Activated CD4-positive, alpha-beta T cell treated with anti-CD3 and anti-CD28 coated beads, Interleukin-2, amount 50 U/mL, for 4 hours (primary cell): ENCODE measurements around the gene LAMC3.

Experiments
- DNase-seq, 2 experiments: peaks; one replicate each; pipeline ENCODE4 v3.0.0-alpha.2; 2020

LAMC3 gene

GRCh38 chr9:130979591-130980385, 29.2 kb upstream of the LAMC3 start:
- no peak for DNase-seq

GRCh38 chr9:130980526-130980925, 28.4 kb upstream of the LAMC3 start:
- DNase-seq, result no peak

GRCh38 chr9:130981002-130981755, 27.8 kb upstream of the LAMC3 start:
- DNase-seq, result no peak

GRCh38 chr9:130981756-130982137, 27.2 kb upstream of the LAMC3 start:
- no peak for DNase-seq

GRCh38 chr9:130982636-130983358, 26.2 kb upstream of the LAMC3 start:
- DNase-seq, result no peak

- DNase-seq, result no peak
These were observed 25.7 kb upstream of the LAMC3 start for GRCh38 chr9:130983359-130983670.

GRCh38 chr9:130983970-130984369, 25.0 kb upstream of the LAMC3 start:
- DNase-seq, result no peak

GRCh38 chr9:130984521-130984920, 24.5 kb upstream of the LAMC3 start:
- no peak for DNase-seq

- no peak for DNase-seq
These were observed 23.9 kb upstream of the LAMC3 start for GRCh38 chr9:130985029-130985428.

- DNase-seq, result no peak
These were observed 23.3 kb upstream of the LAMC3 start for GRCh38 chr9:130985606-130986162.

GRCh38 chr9:130986356-130986965, 22.5 kb upstream of the LAMC3 start:
- DNase-seq, result no peak

GRCh38 chr9:130987054-130987453, 21.9 kb upstream of the LAMC3 start:
- DNase-seq, result no peak

- DNase-seq, result no peak
These were observed 21.1 kb upstream of the LAMC3 start for GRCh38 chr9:130987738-130988399.

GRCh38 chr9:130988400-130988747, 20.6 kb upstream of the LAMC3 start:
- no peak for DNase-seq

GRCh38 chr9:130988905-130989304, 20.1 kb upstream of the LAMC3 start:
- no peak for DNase-seq

GRCh38 chr9:130989391-130989790, 19.6 kb upstream of the LAMC3 start:
- no peak for DNase-seq

GRCh38 chr9:130989891-130990290, 19.1 kb upstream of the LAMC3 start:
- no peak for DNase-seq

- DNase-seq, result no peak
These were observed 18.5 kb upstream of the LAMC3 start for GRCh38 chr9:130990306-130990977.

- DNase-seq, result no peak
These were observed 17.8 kb upstream of the LAMC3 start for GRCh38 chr9:130990978-130991777.

- no peak for DNase-seq
These were observed 16.9 kb upstream of the LAMC3 start for GRCh38 chr9:130991778-130992681.
